CD4-positive, alpha-beta T cell (primary cell): Measurements from ENCODE around the gene NCK2. TPM values are rescaled to one million over a fixed set of nuclear protein-coding genes. Genes with fewer than 3 reads are reported as not detected.

Source experiments
- ATAC-seq: fragments of 200-7000 bp; cut with Tn5 transposase; one replicate; pipeline ENCODE4 v1.10.0; 2022; ENCODE audit warnings: mild to moderate bottlenecking; ENCODE audit not compliant: poor library complexity
- CTCF ChIA-PET: fragments of 350-600 bp; sonication (Branson Sonifier 250); formaldehyde crosslinking; loops from one replicate; lab custom pipeline; 2021; ENCODE audit warnings: antibody characterized with exemption, inconsistent platforms; lab: Charles Lee
- POLR2A ChIA-PET: fragments of 350-600 bp; sonication (Branson Sonifier 250); formaldehyde crosslinking; loops from one replicate; lab custom pipeline; 2021; ENCODE audit warnings: antibody characterized with exemption, inconsistent platforms; lab: Charles Lee
- DNase-seq, 14 experiments: peaks; one replicate each; pipeline ENCODE4 v3.0.0-alpha.2; 2013 to 2020; ENCODE audit warnings: mixed read lengths in 2 of 14
- H3K27ac ChIP-seq, 2 donors: one replicate each; pipeline versions ENCODE4 v1.5.1 to v1.7.0; 2013; ENCODE audit warnings: low read length in 2 of 2, low read depth in 1 of 2, mild to moderate bottlenecking in 1 of 2
- H3K27me3 ChIP-seq, 2 experiments: 1 replicate in 1 of 2; 2 replicates in 1 of 2; pipeline versions ENCODE4 v1.6.1 to v1.7.0; 2013; ENCODE audit warnings: low read length in 2 of 2, control low read depth in 1 of 2, mild to moderate bottlenecking in 1 of 2, moderate library complexity in 1 of 2; ENCODE audit not compliant: insufficient read depth in 2 of 2, control insufficient read depth in 1 of 2
- H3K36me3 ChIP-seq: one replicate; pipeline ENCODE4 v1.6.1; 2013; ENCODE audit warnings: low read length, control low read depth; ENCODE audit not compliant: insufficient read depth
- H3K4me1 ChIP-seq: one replicate; pipeline ENCODE4 v1.6.1; 2013; ENCODE audit warnings: low read length, control low read depth; ENCODE audit not compliant: insufficient read depth
- H3K4me3 ChIP-seq: one replicate; pipeline ENCODE4 v1.5.1; 2013; ENCODE audit warnings: mild to moderate bottlenecking, low read length, moderate library complexity
- H3K9me3 ChIP-seq, 2 experiments: 1 replicate in 1 of 2; 2 replicates in 1 of 2; pipeline versions ENCODE4 v1.6.1 to v1.7.0; 2013; ENCODE audit warnings: low read length in 2 of 2, mild to moderate bottlenecking in 2 of 2, control low read depth in 1 of 2, moderate library complexity in 1 of 2; ENCODE audit not compliant: control insufficient read depth in 1 of 2, insufficient read depth in 1 of 2
- H3K27ac Mint-ChIP-seq: one replicate; pipeline ENCODE4 v1.8.0; 2020; ENCODE audit warnings: mixed read lengths
- H3K27me3 Mint-ChIP-seq: one replicate; pipeline ENCODE4 v1.8.0; 2021; ENCODE audit warnings: mixed read lengths
- H3K36me3 Mint-ChIP-seq: one replicate; pipeline ENCODE4 v1.8.0; 2021; ENCODE audit warnings: low read depth, mixed read lengths
- H3K4me1 Mint-ChIP-seq: one replicate; pipeline ENCODE4 v1.8.0; 2021; ENCODE audit warnings: low read depth, mixed read lengths
- H3K4me3 Mint-ChIP-seq: one replicate; pipeline ENCODE4 v1.8.0; 2020; ENCODE audit warnings: mild to moderate bottlenecking, mixed read lengths
- H3K9me3 Mint-ChIP-seq: one replicate; pipeline ENCODE4 v1.8.0; 2020; ENCODE audit warnings: mixed read lengths
- intact Hi-C, 2 experiments: fragments of 100-400 bp; cut with DNase I in 1 of 2; cut with micrococcal nuclease in 1 of 2; formaldehyde crosslinking; loops; one replicate each; pipeline versions ENCODE4 v1.15.1 to v1.9.0; 2023 to 2025; cut with DNase I, micrococcal nuclease
- total RNA-seq, 174 experiments: library from RNA in 2 of 174; stranded (reverse) in 2 of 174; gene quantifications; one replicate each; pipeline ENCODE4 v1.2.3 and lab custom pipeline; 2021 to 2026
- TF ChIP-seq, protein P1 (sequence below): fragments of 200-600 bp; IDR thresholded peaks from one replicate; pipeline ENCODE4 v1.8.0; 2022; ENCODE audit warnings: antibody characterized with exemption, mild to moderate bottlenecking

Gene NCK2
- total RNA-seq, 2 experiments from 2014 or later = 92.1 to 92.3 TPM

DNA sequence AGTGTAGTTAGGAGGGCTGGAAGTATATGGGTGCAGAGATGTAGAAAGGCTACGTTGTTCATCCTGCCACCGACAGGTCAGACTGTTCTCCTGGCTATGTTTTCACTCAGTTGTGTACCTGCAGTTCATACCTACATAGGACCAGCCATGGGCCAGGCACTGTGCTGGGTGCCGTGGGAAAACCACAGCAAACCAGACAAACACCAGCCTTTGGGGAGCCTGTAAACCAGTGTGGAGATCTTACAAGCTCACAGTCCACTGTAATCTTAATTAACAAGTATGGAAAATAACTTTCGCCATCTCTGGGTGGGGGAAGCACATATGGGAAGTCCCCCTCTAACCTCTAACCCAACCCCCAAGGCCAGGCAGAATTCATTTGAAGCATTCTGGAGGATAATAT, 12.7 kb downstream of the NCK2 start:
- Mint-ChIP-seq H3K27me3 (no peaks in the 10 kb centered on the region), H3K4me3 (peak overlapping the region; percentile 77), H3K9me3 (no peaks in the 10 kb centered on the region), H3K4me1 (peaks cover 96% of the 10 kb centered on the region), H3K27ac (peak overlapping the region; percentile 98), H3K36me3 (peaks cover 50% of the 10 kb centered on the region)
- peaks cover 89% of the 10 kb centered on the region for H3K4me1 ChIP-seq
- CTCF ChIA-PET = interaction anchor here (0.9 to 1.4 kb wide), 2 partner anchors 8 to 20 kb away, joined by 3 to 4 read pairs; no protein-coding TSS in a partner anchor
- ATAC-seq (no peak), DNase-seq (peak in 2 of 14 experiments; percentile 61 to 69)
- no peaks in the 10 kb centered on the region for H3K27me3 ChIP-seq
- POLR2A ChIA-PET = interaction anchor here (1.0 to 8.7 kb wide), 6 partner anchors 11 to 74 kb away, joined by 3 to 69 read pairs (median 20); no protein-coding TSS in a partner anchor
- intact Hi-C loops = loop anchor here in 1 of 2 experiments (5.0 to 10.0 kb wide), 2 partner anchors 183 to 320 kb away; no protein-coding TSS in a partner anchor
- H3K36me3 ChIP-seq = peaks cover 20% of the 10 kb centered on the region
- TF ChIP-seq, protein P1, sequence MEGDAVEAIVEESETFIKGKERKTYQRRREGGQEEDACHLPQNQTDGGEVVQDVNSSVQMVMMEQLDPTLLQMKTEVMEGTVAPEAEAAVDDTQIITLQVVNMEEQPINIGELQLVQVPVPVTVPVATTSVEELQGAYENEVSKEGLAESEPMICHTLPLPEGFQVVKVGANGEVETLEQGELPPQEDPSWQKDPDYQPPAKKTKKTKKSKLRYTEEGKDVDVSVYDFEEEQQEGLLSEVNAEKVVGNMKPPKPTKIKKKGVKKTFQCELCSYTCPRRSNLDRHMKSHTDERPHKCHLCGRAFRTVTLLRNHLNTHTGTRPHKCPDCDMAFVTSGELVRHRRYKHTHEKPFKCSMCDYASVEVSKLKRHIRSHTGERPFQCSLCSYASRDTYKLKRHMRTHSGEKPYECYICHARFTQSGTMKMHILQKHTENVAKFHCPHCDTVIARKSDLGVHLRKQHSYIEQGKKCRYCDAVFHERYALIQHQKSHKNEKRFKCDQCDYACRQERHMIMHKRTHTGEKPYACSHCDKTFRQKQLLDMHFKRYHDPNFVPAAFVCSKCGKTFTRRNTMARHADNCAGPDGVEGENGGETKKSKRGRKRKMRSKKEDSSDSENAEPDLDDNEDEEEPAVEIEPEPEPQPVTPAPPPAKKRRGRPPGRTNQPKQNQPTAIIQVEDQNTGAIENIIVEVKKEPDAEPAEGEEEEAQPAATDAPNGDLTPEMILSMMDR = no peak
- H3K9me3 ChIP-seq = no peaks in the 10 kb centered on the region
- peak overlapping the region; percentile 48 to 88 for H3K27ac ChIP-seq
- H3K4me3 ChIP-seq = no peak overlapping the region

- H3K27me3 Mint-ChIP-seq = no peaks in the 10 kb centered on the region
- DNase-seq = no peak
- peaks cover 14% of the 10 kb centered on the region for H3K36me3 ChIP-seq
- H3K4me3 ChIP-seq = no peak overlapping the region
- H3K27ac Mint-ChIP-seq = peak overlapping the region; percentile 98
- H3K4me1 ChIP-seq = peaks cover 86% of the 10 kb centered on the region
- no peaks in the 10 kb centered on the region for H3K9me3 ChIP-seq
- no peak for ATAC-seq
- intact Hi-C loops = no loop called here
- ChIA-PET POLR2A (interaction anchor here (0.7 to 8.7 kb wide), 3 partner anchors 13 to 16 kb away, joined by 3 to 69 read pairs (median 3); no protein-coding TSS in a partner anchor), CTCF (no interaction called here)
- H3K9me3 Mint-ChIP-seq = no peaks in the 10 kb centered on the region
- peak overlapping the region in 1 of 2 donors; percentile 66 for H3K27ac ChIP-seq
- peaks cover 96% of the 10 kb centered on the region for H3K4me1 Mint-ChIP-seq
- no peaks in the 10 kb centered on the region for H3K27me3 ChIP-seq
- H3K36me3 Mint-ChIP-seq = peaks cover 48% of the 10 kb centered on the region
- H3K4me3 Mint-ChIP-seq = peak overlapping the region; percentile 44
- TF ChIP-seq, protein P1 = no peak
These were observed 15.5 kb downstream of the NCK2 start for GRCh38 chr2:105760191-105760590.

- intact Hi-C loops = no loop called here
- Mint-ChIP-seq H3K27me3 (no peaks in the 10 kb centered on the region), H3K4me3 (peak overlapping the region; percentile 12), H3K36me3 (peaks cover 52% of the 10 kb centered on the region), H3K4me1 (peaks cover 96% of the 10 kb centered on the region), H3K9me3 (no peaks in the 10 kb centered on the region), H3K27ac (peak overlapping the region; percentile 98)
- POLR2A ChIA-PET = interaction anchor here (0.7 to 8.7 kb wide), 4 partner anchors 13 to 16 kb away, joined by 3 to 69 read pairs (median 15); no protein-coding TSS in a partner anchor
- ATAC-seq (no peak), DNase-seq (no peak)
- Histone ChIP-seq H3K9me3 (no peaks in the 10 kb centered on the region), H3K27ac (peak overlapping the region; percentile 22 to 66), H3K4me3 (no peak overlapping the region), H3K36me3 (peaks cover 14% of the 10 kb centered on the region), H3K4me1 (peaks cover 86% of the 10 kb centered on the region), H3K27me3 (no peaks in the 10 kb centered on the region)
- TF ChIP-seq, protein P1 = no peak
- CTCF ChIA-PET = interaction anchor here (1.2 kb wide), 1 partner anchor 14 kb away, joined by 3 read pairs; no protein-coding TSS in a partner anchor
These were observed 16.1 kb downstream of the NCK2 start for GRCh38 chr2:105760639-105761337.
